ENCODE data around the gene SIGMAR1.

SIGMAR1 gene

GRCh38 chr9:34587271-34587670 is 50.3 kb downstream of the SIGMAR1 start:
- H3K4me3 ChIP-seq (ENCODE audit: low read depth, low read length) = no peak overlapping the region
- no peak for TF ChIP-seq CTCF (conservative IDR thresholded peaks at IDR 0.05; ENCODE audit: low read depth, low read length)
- DNase-seq (ENCODE audit: low read depth) = no peak

GRCh38 chr9:34585946-34586669 is 51.5 kb downstream of the SIGMAR1 start:
- no peak overlapping the region for H3K4me3 ChIP-seq (ENCODE audit: low read depth, low read length)
- no peak for TF ChIP-seq CTCF (conservative IDR thresholded peaks at IDR 0.05; ENCODE audit: low read depth, low read length)
- DNase-seq (ENCODE audit: low read depth) = no peak

- no peak for DNase-seq (ENCODE audit: low read depth)
- TF ChIP-seq CTCF (conservative IDR thresholded peaks at IDR 0.05; ENCODE audit: low read depth, low read length) = no peak
- no peak overlapping the region for H3K4me3 ChIP-seq (ENCODE audit: low read depth, low read length)
Measured at GRCh38 chr9:34584970-34585369, 52.6 kb downstream of the SIGMAR1 start.
